ENCODE data around the gene TBC1D2.

TBC1D2 gene

GRCh38 chr9:98247831-98248657 lies 7.4 kb downstream of the TBC1D2 start:
- Histone ChIP-seq H3K4me1 (ENCODE audit: control insufficient read depth, insufficient read depth, low read length, poor library complexity, severe bottlenecking) (peaks cover 11% of the 10 kb centered on the region), H3K9me3 (ENCODE audit: control insufficient read depth, low read length) (no peaks in the 10 kb centered on the region), H3K27me3 (replicated peaks; ENCODE audit: control insufficient read depth, insufficient read depth, low read length, poor library complexity, severe bottlenecking) (no peaks in the 10 kb centered on the region), H3K36me3 (ENCODE audit: control insufficient read depth, insufficient read depth, low read length) (peaks cover 4% of the 10 kb centered on the region), H3K4me3 (ENCODE audit: insufficient read depth, low read depth, low read length, poor library complexity, severe bottlenecking) (no peak overlapping the region), H3K27ac (ENCODE audit: insufficient read depth, low read length, poor library complexity, severe bottlenecking) (no peak overlapping the region)
- no peak for DNase-seq

DNA sequence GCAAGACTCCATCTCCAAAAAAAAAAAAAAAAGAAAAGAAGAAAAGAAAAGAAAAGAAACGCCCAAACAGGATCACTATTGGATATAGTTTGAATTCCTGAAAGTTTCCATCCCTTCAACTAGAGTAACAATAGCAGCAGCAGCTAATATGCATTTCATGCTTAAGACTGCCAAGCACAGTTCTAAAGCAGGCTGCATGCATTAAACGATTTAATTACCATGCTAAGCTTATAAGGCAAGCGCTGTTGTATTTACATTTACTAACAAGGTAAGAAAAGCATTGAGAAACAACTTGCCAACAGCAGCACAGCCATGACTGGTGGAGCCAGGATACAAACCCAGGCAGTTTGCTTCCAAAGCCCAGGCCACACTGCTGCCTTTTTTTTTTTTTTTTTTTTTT lies 13.0 kb downstream of the TBC1D2 start:
- no peak for DNase-seq
- Histone ChIP-seq H3K27me3 (replicated peaks; ENCODE audit: control insufficient read depth, insufficient read depth, low read length, poor library complexity, severe bottlenecking) (no peaks in the 10 kb centered on the region), H3K27ac (ENCODE audit: insufficient read depth, low read length, poor library complexity, severe bottlenecking) (no peak overlapping the region), H3K9me3 (ENCODE audit: control insufficient read depth, low read length) (no peaks in the 10 kb centered on the region), H3K36me3 (ENCODE audit: control insufficient read depth, insufficient read depth, low read length) (peaks cover 13% of the 10 kb centered on the region), H3K4me3 (ENCODE audit: insufficient read depth, low read depth, low read length, poor library complexity, severe bottlenecking) (no peak overlapping the region), H3K4me1 (ENCODE audit: control insufficient read depth, insufficient read depth, low read length, poor library complexity, severe bottlenecking) (no peaks in the 10 kb centered on the region)

DNA sequence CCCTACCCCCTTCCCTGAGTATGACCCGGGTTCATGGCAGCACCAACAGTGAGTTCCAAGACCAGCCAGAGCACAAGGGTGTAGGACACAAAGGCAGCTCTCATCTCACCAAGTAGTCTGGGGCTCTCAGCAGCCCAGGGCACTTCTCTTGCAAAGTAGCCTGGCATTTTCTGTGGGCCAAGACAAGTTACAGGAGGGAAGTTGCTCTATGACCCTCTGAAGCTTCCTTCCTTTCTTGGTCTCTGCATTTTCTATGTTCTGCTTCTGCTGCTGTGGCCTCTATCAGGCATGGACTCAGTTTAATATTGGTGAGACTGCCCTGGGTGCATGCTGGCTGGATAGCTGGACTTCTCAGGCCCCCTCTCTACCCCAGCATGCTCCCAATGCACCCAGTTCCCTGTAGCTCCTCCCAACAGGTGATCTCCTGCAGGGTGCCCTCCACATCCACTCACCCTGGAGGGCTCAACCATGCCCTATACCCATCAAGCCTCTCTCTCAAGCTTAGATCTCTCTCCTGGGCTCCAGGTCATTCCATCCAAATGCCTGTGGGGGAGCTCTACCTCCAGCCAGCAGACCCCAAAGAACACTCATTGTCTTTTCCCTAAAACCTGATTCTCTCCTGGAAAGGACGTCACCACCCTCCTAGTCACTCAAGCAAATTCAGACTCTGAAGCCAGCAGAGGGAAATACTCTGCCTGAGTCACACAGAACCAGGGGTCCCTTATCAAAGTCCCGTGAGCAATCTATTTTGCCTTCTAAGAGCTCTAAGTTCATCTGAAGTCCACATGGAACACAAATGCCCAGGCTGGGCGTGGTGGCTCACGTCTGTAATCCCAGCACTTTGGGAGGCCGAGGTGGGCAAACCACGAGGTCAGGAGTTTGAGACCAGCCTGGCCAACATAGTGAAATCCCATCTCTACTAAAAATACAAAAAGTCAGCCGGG lies 13.8 kb downstream of the TBC1D2 start:
- peaks cover 13% of the 10 kb centered on the region for H3K36me3 ChIP-seq (ENCODE audit: control insufficient read depth, insufficient read depth, low read length)
- H3K27ac ChIP-seq (ENCODE audit: insufficient read depth, low read length, poor library complexity, severe bottlenecking) = no peak overlapping the region
- no peaks in the 10 kb centered on the region for H3K27me3 ChIP-seq (replicated peaks; ENCODE audit: control insufficient read depth, insufficient read depth, low read length, poor library complexity, severe bottlenecking)
- H3K4me1 ChIP-seq (ENCODE audit: control insufficient read depth, insufficient read depth, low read length, poor library complexity, severe bottlenecking) = no peaks in the 10 kb centered on the region
- no peaks in the 10 kb centered on the region for H3K9me3 ChIP-seq (ENCODE audit: control insufficient read depth, low read length)
- no peak for DNase-seq
- no peak overlapping the region for H3K4me3 ChIP-seq (ENCODE audit: insufficient read depth, low read depth, low read length, poor library complexity, severe bottlenecking)

DNA sequence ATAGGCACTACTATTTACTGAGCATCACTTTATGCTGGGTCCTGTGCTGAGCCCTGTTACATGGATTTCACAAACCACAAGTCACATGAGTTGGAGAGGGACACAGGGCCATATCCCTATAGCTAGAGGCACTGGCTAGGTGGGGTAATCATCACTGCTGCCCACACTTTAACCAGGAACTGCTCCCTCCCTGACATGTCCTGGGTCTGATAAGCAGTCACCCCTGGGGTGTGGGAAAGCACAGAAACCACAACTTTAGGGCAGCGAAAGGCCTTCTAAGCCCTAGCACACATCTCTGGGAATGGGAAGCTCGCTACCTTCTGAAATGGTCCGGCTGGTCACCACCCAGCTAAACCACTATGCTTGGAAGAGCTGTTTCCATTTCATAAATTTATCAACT lies 15.0 kb downstream of the TBC1D2 start:
- H3K4me1 ChIP-seq (ENCODE audit: control insufficient read depth, insufficient read depth, low read length, poor library complexity, severe bottlenecking) = no peaks in the 10 kb centered on the region
- H3K36me3 ChIP-seq (ENCODE audit: control insufficient read depth, insufficient read depth, low read length) = peaks cover 13% of the 10 kb centered on the region
- no peak for DNase-seq
- no peak overlapping the region for H3K4me3 ChIP-seq (ENCODE audit: insufficient read depth, low read depth, low read length, poor library complexity, severe bottlenecking)
- H3K27ac ChIP-seq (ENCODE audit: insufficient read depth, low read length, poor library complexity, severe bottlenecking) = no peak overlapping the region
- no peaks in the 10 kb centered on the region for H3K27me3 ChIP-seq (replicated peaks; ENCODE audit: control insufficient read depth, insufficient read depth, low read length, poor library complexity, severe bottlenecking)
- no peaks in the 10 kb centered on the region for H3K9me3 ChIP-seq (ENCODE audit: control insufficient read depth, low read length)

- H3K9me3 ChIP-seq (ENCODE audit: control insufficient read depth, low read length) = no peaks in the 10 kb centered on the region
- no peak for DNase-seq
- no peaks in the 10 kb centered on the region for H3K4me1 ChIP-seq (ENCODE audit: control insufficient read depth, insufficient read depth, low read length, poor library complexity, severe bottlenecking)
- H3K27me3 ChIP-seq (replicated peaks; ENCODE audit: control insufficient read depth, insufficient read depth, low read length, poor library complexity, severe bottlenecking) = no peaks in the 10 kb centered on the region
- H3K4me3 ChIP-seq (ENCODE audit: insufficient read depth, low read depth, low read length, poor library complexity, severe bottlenecking) = no peak overlapping the region
- no peak overlapping the region for H3K27ac ChIP-seq (ENCODE audit: insufficient read depth, low read length, poor library complexity, severe bottlenecking)
- peaks cover 21% of the 10 kb centered on the region for H3K36me3 ChIP-seq (ENCODE audit: control insufficient read depth, insufficient read depth, low read length)
These were observed 18.5 kb downstream of the TBC1D2 start for GRCh38 chr9:98236901-98237487.

DNA sequence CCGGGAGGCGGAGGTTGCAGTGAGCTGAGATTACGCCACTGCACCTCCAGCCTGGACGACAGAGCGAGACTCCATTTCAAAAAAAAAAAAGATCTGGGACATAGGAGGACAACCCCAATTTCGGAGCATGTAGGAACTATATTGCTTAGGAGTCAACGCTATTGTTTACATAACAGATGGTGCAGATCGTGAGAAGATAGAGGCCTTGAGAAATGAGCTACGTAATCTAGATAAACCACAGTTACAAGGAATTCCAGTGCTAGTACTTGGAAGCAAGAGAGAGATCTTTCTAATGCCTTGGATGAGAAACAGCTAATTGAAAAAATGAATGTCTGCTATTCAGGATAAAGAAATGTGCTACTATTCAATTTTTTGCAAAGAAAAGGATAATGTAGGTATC lies 20.3 kb downstream of the TBC1D2 start:
- no peak for DNase-seq

GRCh38 chr9:98234245-98234825 lies 21.1 kb downstream of the TBC1D2 start:
- no peak overlapping the region for H3K27ac ChIP-seq (ENCODE audit: insufficient read depth, low read length, poor library complexity, severe bottlenecking)
- H3K4me1 ChIP-seq (ENCODE audit: control insufficient read depth, insufficient read depth, low read length, poor library complexity, severe bottlenecking) = no peaks in the 10 kb centered on the region
- H3K9me3 ChIP-seq (ENCODE audit: control insufficient read depth, low read length) = no peaks in the 10 kb centered on the region
- no peak for DNase-seq
- no peak overlapping the region for H3K4me3 ChIP-seq (ENCODE audit: insufficient read depth, low read depth, low read length, poor library complexity, severe bottlenecking)
- no peaks in the 10 kb centered on the region for H3K27me3 ChIP-seq (replicated peaks; ENCODE audit: control insufficient read depth, insufficient read depth, low read length, poor library complexity, severe bottlenecking)
- H3K36me3 ChIP-seq (ENCODE audit: control insufficient read depth, insufficient read depth, low read length) = peaks cover 24% of the 10 kb centered on the region

More for the DNA sequence above, 20.3 kb downstream of the TBC1D2 start:
- no peaks in the 10 kb centered on the region for H3K9me3 ChIP-seq (ENCODE audit: control insufficient read depth, low read length)
- H3K4me3 ChIP-seq (ENCODE audit: insufficient read depth, low read depth, low read length, poor library complexity, severe bottlenecking) = no peak overlapping the region
- no peak overlapping the region for H3K27ac ChIP-seq (ENCODE audit: insufficient read depth, low read length, poor library complexity, severe bottlenecking)
- H3K4me1 ChIP-seq (ENCODE audit: control insufficient read depth, insufficient read depth, low read length, poor library complexity, severe bottlenecking) = no peaks in the 10 kb centered on the region
- peaks cover 20% of the 10 kb centered on the region for H3K36me3 ChIP-seq (ENCODE audit: control insufficient read depth, insufficient read depth, low read length)
- H3K27me3 ChIP-seq (replicated peaks; ENCODE audit: control insufficient read depth, insufficient read depth, low read length, poor library complexity, severe bottlenecking) = no peaks in the 10 kb centered on the region

GRCh38 chr9:98232926-98233325 lies 22.5 kb downstream of the TBC1D2 start:
- no peak overlapping the region for H3K4me3 ChIP-seq (ENCODE audit: insufficient read depth, low read depth, low read length, poor library complexity, severe bottlenecking)
- no peak for DNase-seq
- no peak overlapping the region for H3K27ac ChIP-seq (ENCODE audit: insufficient read depth, low read length, poor library complexity, severe bottlenecking)
- H3K36me3 ChIP-seq (ENCODE audit: control insufficient read depth, insufficient read depth, low read length) = peaks cover 32% of the 10 kb centered on the region
- no peaks in the 10 kb centered on the region for H3K27me3 ChIP-seq (replicated peaks; ENCODE audit: control insufficient read depth, insufficient read depth, low read length, poor library complexity, severe bottlenecking)
- no peaks in the 10 kb centered on the region for H3K9me3 ChIP-seq (ENCODE audit: control insufficient read depth, low read length)
- no peaks in the 10 kb centered on the region for H3K4me1 ChIP-seq (ENCODE audit: control insufficient read depth, insufficient read depth, low read length, poor library complexity, severe bottlenecking)

GRCh38 chr9:98231770-98232478 lies 23.5 kb downstream of the TBC1D2 start:
- no peaks in the 10 kb centered on the region for H3K4me1 ChIP-seq (ENCODE audit: control insufficient read depth, insufficient read depth, low read length, poor library complexity, severe bottlenecking)
- H3K27ac ChIP-seq (ENCODE audit: insufficient read depth, low read length, poor library complexity, severe bottlenecking) = no peak overlapping the region
- H3K9me3 ChIP-seq (ENCODE audit: control insufficient read depth, low read length) = no peaks in the 10 kb centered on the region
- H3K27me3 ChIP-seq (replicated peaks; ENCODE audit: control insufficient read depth, insufficient read depth, low read length, poor library complexity, severe bottlenecking) = no peaks in the 10 kb centered on the region
- no peak for DNase-seq
- no peak overlapping the region for H3K4me3 ChIP-seq (ENCODE audit: insufficient read depth, low read depth, low read length, poor library complexity, severe bottlenecking)
- peaks cover 34% of the 10 kb centered on the region for H3K36me3 ChIP-seq (ENCODE audit: control insufficient read depth, insufficient read depth, low read length)
